ENCODE results near the gene JSRP1. TPM values are rescaled to one million over a fixed set of nuclear protein-coding genes. Genes with fewer than 3 reads are reported as not detected.

Gene JSRP1
- total and polyA plus RNA-seq, 2 experiments from 2014 or later: 0.30 to 0.93 TPM

DNA sequence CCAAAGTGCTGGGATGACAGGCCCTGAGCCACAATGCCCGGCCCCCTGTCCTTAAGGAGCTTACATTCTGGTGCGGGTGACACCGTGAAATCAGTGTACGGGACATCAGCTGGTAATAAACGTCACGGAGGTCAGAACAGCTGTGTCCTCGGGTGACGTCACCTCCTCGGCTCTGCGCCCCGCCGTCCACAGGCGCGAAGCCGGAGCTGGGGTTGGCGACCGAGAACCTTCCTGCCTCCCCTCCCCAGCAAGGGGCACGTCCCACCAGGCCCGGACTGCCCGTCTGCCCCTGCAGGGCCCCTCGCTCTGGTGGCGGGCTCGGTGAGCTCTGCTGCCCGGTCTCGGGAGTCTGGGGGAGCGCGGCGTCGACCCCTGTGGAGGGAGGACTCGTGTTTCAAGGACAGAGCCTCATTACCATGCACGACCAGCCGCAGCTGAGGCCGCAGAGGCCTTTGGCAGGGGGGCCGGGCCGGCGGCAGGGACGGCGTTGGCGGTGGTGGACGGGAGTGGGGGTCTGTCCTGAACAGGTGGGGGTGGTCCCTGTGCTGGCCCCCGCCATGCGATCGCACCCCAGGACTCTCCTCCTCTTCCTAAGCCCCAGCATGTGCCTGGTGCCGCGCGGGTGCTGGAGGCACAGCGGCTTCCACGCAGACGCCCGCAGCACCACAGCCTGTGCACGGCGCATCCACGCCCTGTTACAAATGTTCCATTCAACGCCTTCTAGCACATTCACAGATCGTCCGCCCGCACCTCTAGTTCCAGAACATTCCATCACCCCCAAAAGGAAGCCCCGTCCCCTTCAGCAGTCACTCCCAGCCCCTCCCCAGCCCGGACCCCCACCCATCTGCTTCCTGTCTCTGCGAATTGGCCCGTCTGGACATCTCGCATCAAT, 46.3 kb upstream of the JSRP1 start:
- Histone ChIP-seq H3K9me3 (ENCODE audit: low read depth) (no peaks in the 10 kb centered on the region), H3K4me1 (ENCODE audit: insufficient read depth) (no peaks in the 10 kb centered on the region), H3K4me3 (no peak overlapping the region), H3K4me2 (peak overlapping the region; percentile 41), H3K79me2 (no peaks in the 10 kb centered on the region), H3K36me3 (replicated peaks; ENCODE audit: insufficient read depth, low read depth) (no peaks in the 10 kb centered on the region), H3K27me3 (peaks cover 15% of the 10 kb centered on the region), H4K20me1 (ENCODE audit: insufficient read depth, poor library complexity, severe bottlenecking) (no peaks in the 10 kb centered on the region), H2AFZ (no peak overlapping the region), H3K9me2 (replicated peaks; ENCODE audit: insufficient read depth) (no peaks in the 10 kb centered on the region), H3K27ac (no peak overlapping the region)
- TF ChIP-seq EZH2phosphoT487 (IDR thresholded peaks at IDR 0.05; ENCODE audit: low read depth, severe bottlenecking, unreplicated experiment) (no peak), EZH2 (IDR thresholded peaks at IDR 0.05; ENCODE audit: borderline replicate concordance) (no peak)
- TF ChIP-seq, protein P1, sequence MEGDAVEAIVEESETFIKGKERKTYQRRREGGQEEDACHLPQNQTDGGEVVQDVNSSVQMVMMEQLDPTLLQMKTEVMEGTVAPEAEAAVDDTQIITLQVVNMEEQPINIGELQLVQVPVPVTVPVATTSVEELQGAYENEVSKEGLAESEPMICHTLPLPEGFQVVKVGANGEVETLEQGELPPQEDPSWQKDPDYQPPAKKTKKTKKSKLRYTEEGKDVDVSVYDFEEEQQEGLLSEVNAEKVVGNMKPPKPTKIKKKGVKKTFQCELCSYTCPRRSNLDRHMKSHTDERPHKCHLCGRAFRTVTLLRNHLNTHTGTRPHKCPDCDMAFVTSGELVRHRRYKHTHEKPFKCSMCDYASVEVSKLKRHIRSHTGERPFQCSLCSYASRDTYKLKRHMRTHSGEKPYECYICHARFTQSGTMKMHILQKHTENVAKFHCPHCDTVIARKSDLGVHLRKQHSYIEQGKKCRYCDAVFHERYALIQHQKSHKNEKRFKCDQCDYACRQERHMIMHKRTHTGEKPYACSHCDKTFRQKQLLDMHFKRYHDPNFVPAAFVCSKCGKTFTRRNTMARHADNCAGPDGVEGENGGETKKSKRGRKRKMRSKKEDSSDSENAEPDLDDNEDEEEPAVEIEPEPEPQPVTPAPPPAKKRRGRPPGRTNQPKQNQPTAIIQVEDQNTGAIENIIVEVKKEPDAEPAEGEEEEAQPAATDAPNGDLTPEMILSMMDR (IDR thresholded peaks at IDR 0.05; ENCODE audit: poor library complexity): no peak
- WGBS (ENCODE audit: low lambda C conversion rate, missing lambda C conversion rate): 44% methylated on average over 44 of the region's 62 CpGs
- DNase-seq (ENCODE audit: low spot score): peak; percentile 21

DNA sequence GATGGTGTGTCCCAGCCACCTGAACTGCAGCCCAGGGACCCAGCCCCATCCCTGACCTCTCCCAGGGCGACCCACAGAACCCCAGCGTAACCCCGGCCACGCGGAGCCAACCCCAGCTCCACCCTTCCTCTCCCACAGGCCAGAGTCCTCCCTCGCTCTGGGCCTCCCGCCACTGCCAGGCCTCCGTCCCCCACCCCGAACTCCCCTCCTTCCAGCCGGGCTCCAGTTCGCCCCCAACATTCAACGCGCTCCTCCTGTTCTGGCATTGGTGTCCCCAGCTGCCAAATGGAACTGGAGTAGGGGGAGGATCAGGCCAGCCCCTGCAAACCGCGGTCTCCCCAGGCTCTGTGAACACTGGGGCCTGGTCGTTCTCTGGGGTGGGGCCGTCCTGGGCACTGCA, 44.3 kb upstream of the JSRP1 start:
- Histone ChIP-seq H4K20me1 (ENCODE audit: insufficient read depth, poor library complexity, severe bottlenecking) (no peaks in the 10 kb centered on the region), H3K27me3 (peaks cover 7% of the 10 kb centered on the region), H3K4me3 (no peak overlapping the region), H3K4me2 (no peak overlapping the region), H3K4me1 (ENCODE audit: insufficient read depth) (no peaks in the 10 kb centered on the region), H3K27ac (no peak overlapping the region), H3K9me3 (ENCODE audit: low read depth) (no peaks in the 10 kb centered on the region), H2AFZ (no peak overlapping the region), H3K79me2 (no peaks in the 10 kb centered on the region), H3K9me2 (replicated peaks; ENCODE audit: insufficient read depth) (no peaks in the 10 kb centered on the region), H3K36me3 (replicated peaks; ENCODE audit: insufficient read depth, low read depth) (no peaks in the 10 kb centered on the region)
- DNase-seq (ENCODE audit: low spot score): no peak
- TF ChIP-seq EZH2 (IDR thresholded peaks at IDR 0.05; ENCODE audit: borderline replicate concordance) (no peak), EZH2phosphoT487 (IDR thresholded peaks at IDR 0.05; ENCODE audit: low read depth, severe bottlenecking, unreplicated experiment) (no peak)
- TF ChIP-seq, protein P1 (IDR thresholded peaks at IDR 0.05; ENCODE audit: poor library complexity): no peak
- WGBS (ENCODE audit: low lambda C conversion rate, missing lambda C conversion rate): 94% methylated on average over 9 of the region's 17 CpGs

DNA sequence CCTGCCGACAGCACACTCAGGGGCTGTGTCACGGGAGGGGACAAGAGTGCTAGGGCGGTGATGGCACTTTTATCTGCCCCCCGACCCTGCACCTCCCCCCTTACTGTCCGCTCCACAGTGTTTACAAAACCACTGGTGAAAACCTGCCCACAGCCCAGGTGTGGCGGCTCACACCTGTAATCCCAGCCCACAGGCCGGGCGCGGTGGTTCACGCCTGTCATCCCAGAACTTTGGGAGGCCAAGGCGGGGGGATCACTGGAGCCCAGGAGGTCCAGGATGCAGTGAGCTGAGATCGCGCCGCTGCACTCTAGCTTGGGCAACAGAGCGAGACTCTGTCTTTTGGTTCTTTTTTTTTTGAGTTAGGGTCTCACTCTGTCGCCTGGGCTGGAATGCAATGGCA, 39.9 kb upstream of the JSRP1 start:
- H3K27me3 ChIP-seq: peaks cover 42% of the 10 kb centered on the region
- 87% methylated on average over 16 of the region's 16 CpGs for WGBS (ENCODE audit: low lambda C conversion rate, missing lambda C conversion rate)
- no peaks in the 10 kb centered on the region for H3K9me3 ChIP-seq (ENCODE audit: low read depth)
- no peak overlapping the region for H3K4me3 ChIP-seq
- no peak overlapping the region for H3K27ac ChIP-seq
- DNase-seq (ENCODE audit: low spot score): no peak
- H3K9me2 ChIP-seq (replicated peaks; ENCODE audit: insufficient read depth): no peaks in the 10 kb centered on the region
- no peak overlapping the region for H2AFZ ChIP-seq
- TF ChIP-seq, protein P1 (IDR thresholded peaks at IDR 0.05; ENCODE audit: poor library complexity): no peak
- TF ChIP-seq EZH2phosphoT487 (IDR thresholded peaks at IDR 0.05; ENCODE audit: low read depth, severe bottlenecking, unreplicated experiment) (no peak), EZH2 (IDR thresholded peaks at IDR 0.05; ENCODE audit: borderline replicate concordance) (no peak)
- no peaks in the 10 kb centered on the region for H3K79me2 ChIP-seq
- no peaks in the 10 kb centered on the region for H3K36me3 ChIP-seq (replicated peaks; ENCODE audit: insufficient read depth, low read depth)
- no peaks in the 10 kb centered on the region for H4K20me1 ChIP-seq (ENCODE audit: insufficient read depth, poor library complexity, severe bottlenecking)
- peaks cover 2% of the 10 kb centered on the region for H3K4me1 ChIP-seq (ENCODE audit: insufficient read depth)
- H3K4me2 ChIP-seq: no peak overlapping the region

All from hepatocyte (in vitro differentiated cells).